Neural cell (in vitro differentiated cells): ENCODE data around the gene SPI1. TPM values are rescaled to one million over a fixed set of nuclear protein-coding genes. Genes with fewer than 3 reads are reported as not detected.

Source experiments
- H2AFZ ChIP-seq: fragments of 200-600, 300-800 bp; sonication (generic), shearing (Covaris generic); 2 replicates; pipeline ENCODE4 v1.6.0; 2014; ENCODE audit warnings: low read depth, mild to moderate bottlenecking, antibody characterized with exemption, low read length, moderate library complexity
- H3F3A ChIP-seq: fragments of 200-600 bp; shearing (Covaris generic); 2 replicates; pipeline ENCODE4 v1.6.1; 2016; ENCODE audit warnings: mild to moderate bottlenecking, moderate library complexity, mixed read lengths, antibody characterized with exemption, low read length; ENCODE audit not compliant: insufficient read depth, poor library complexity, severe bottlenecking
- H3K27ac ChIP-seq: fragments of 200-600, 300-800 bp; sonication (generic), shearing (Covaris generic); 2 replicates; pipeline ENCODE4 v1.5.1; 2014; ENCODE audit warnings: mild to moderate bottlenecking, low read length, moderate library complexity
- H3K27me3 ChIP-seq: fragments of 300-800, 200-600 bp; sonication (generic), shearing (Covaris generic); 2 replicates; pipeline ENCODE4 v1.6.0; 2014; ENCODE audit warnings: mild to moderate bottlenecking, low read depth, low read length, moderate library complexity; ENCODE audit not compliant: insufficient read depth
- H3K36me3 ChIP-seq: fragments of 300-800, 200-600 bp; sonication (generic), shearing (Covaris generic); 2 replicates; pipeline ENCODE4 v1.5.1; 2014; ENCODE audit warnings: mild to moderate bottlenecking, antibody characterized with exemption, low read length, moderate library complexity; ENCODE audit not compliant: insufficient read depth
- H3K4me2 ChIP-seq: fragments of 300-800, 200-600 bp; sonication (generic), shearing (Covaris generic); 2 replicates; pipeline ENCODE4 v1.6.0; 2014; ENCODE audit warnings: mild to moderate bottlenecking, low read length
- H3K4me3 ChIP-seq: fragments of 300-800, 200-600 bp; sonication (generic), shearing (Covaris generic); 2 replicates; pipeline ENCODE4 v1.5.1; 2014; ENCODE audit warnings: mild to moderate bottlenecking, low read length, moderate library complexity
- H3K79me2 ChIP-seq: fragments of 200-600 bp; shearing (Covaris generic); replicated peaks from 2 replicates; pipeline ENCODE4 v1.6.0; 2014; ENCODE audit warnings: mild to moderate bottlenecking, low read length, moderate library complexity; ENCODE audit not compliant: insufficient read depth
- H3K9ac ChIP-seq: fragments of 300-800, 200-600 bp; sonication (generic), shearing (Covaris generic); 2 replicates; pipeline ENCODE4 v1.6.1; 2016; ENCODE audit warnings: mild to moderate bottlenecking, low read length, mixed read lengths
- H3K9me2 ChIP-seq: fragments of 200-600 bp; shearing (Covaris generic); 2 replicates; pipeline ENCODE4 v1.6.1; 2016; ENCODE audit warnings: mild to moderate bottlenecking, low read length, mixed read lengths; ENCODE audit not compliant: insufficient read depth
- H3K9me3 ChIP-seq: fragments of 200-600, 300-800 bp; sonication (generic), shearing (Covaris generic); 2 replicates; pipeline ENCODE4 v1.6.1; 2016; ENCODE audit warnings: mild to moderate bottlenecking, mixed run types, low read length, moderate library complexity, mixed read lengths
- H4K20me1 ChIP-seq: fragments of 200-600 bp; shearing (Covaris generic); 2 replicates; pipeline ENCODE4 v1.6.1; 2016; ENCODE audit warnings: mild to moderate bottlenecking, mixed run types; ENCODE audit not compliant: insufficient read depth
- EP300 ChIP-seq: fragments of 450-650 bp; conservative IDR thresholded peaks from 2 replicates; pipeline ENCODE4 v1.6.1; 2014; ENCODE audit warnings: antibody characterized with exemption, mild to moderate bottlenecking, moderate library complexity; ENCODE audit not compliant: poor library complexity, severe bottlenecking
- EZH2 ChIP-seq: fragments of 200-600, 300-800 bp; shearing (Covaris generic), sonication (generic); IDR thresholded peaks from 2 replicates; pipeline ENCODE4 v1.6.1; 2014; ENCODE audit warnings: antibody characterized with exemption, low read length, borderline replicate concordance, mild to moderate bottlenecking; ENCODE audit not compliant: insufficient read depth, poor library complexity, severe bottlenecking
- MXI1 ChIP-seq: fragments of 450-650 bp; conservative IDR thresholded peaks from 2 replicates; pipeline ENCODE4 v1.6.1; 2014; ENCODE audit warnings: antibody characterized with exemption, mild to moderate bottlenecking; ENCODE audit not compliant: poor library complexity, severe bottlenecking
- POLR2AphosphoS5 ChIP-seq: IDR thresholded peaks from 2 replicates; pipeline ENCODE4 v1.6.1; 2012
- RAD21 ChIP-seq: fragments of 450-650 bp; conservative IDR thresholded peaks from 2 replicates; pipeline ENCODE4 v1.6.1; 2014; ENCODE audit warnings: antibody characterized with exemption, mild to moderate bottlenecking, moderate library complexity
- SMC3 ChIP-seq: fragments of 450-650 bp; conservative IDR thresholded peaks from 2 replicates; pipeline ENCODE4 v1.6.1; 2014; ENCODE audit warnings: antibody characterized with exemption, mild to moderate bottlenecking, moderate library complexity; ENCODE audit not compliant: poor library complexity
- TAF1 ChIP-seq: IDR thresholded peaks from 2 replicates; pipeline ENCODE4 v1.6.1; 2012; ENCODE audit warnings: low read depth
- polyA plus RNA-seq: library from polyadenylated mRNA; depleted of rRNA; stranded (reverse); fragments of >200 nt; gene quantifications from 2 replicates; pipeline ENCODE4 v1.2.3, GENCODE V29; 2014
- TF ChIP-seq, protein P1 (sequence below): fragments of 450-650 bp; IDR thresholded peaks from 2 replicates; pipeline ENCODE4 v1.5.1; 2014; ENCODE audit warnings: antibody characterized with exemption, mild to moderate bottlenecking, moderate library complexity; ENCODE audit not compliant: poor library complexity, severe bottlenecking
- TF ChIP-seq, protein P2 (sequence below): IDR thresholded peaks from 2 replicates; pipeline ENCODE4 v1.6.1; 2012; ENCODE audit warnings: borderline replicate concordance

SPI1 gene
- polyA plus RNA-seq, 1 donor from 2014 or later, result not detected

DNA sequence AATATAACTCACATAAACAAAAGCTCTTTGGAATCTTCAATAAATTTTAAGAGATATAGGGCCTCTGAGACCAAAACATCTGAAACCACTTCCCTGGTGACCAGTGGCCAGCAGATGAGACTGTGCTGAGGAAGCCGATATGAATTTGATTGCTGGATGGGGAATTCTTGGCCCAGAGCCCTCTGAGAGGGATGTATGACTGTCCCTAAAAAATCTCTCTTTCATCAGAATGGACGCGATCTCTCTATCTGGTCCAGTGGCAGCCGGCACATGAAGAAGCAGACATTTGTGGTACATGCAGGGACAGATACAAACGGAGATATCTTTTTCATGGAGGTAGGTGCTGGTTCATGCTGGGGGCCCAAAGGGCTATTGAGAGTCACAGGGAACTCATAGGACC is 63.4 kb downstream of the SPI1 start:
- H2AFZ ChIP-seq, result no peak overlapping the region
- no peaks in the 10 kb centered on the region for H3K27me3 ChIP-seq
- H4K20me1 ChIP-seq, result no peaks in the 10 kb centered on the region
- TF ChIP-seq SMC3 (no peak), EZH2 (no peak), POLR2AphosphoS5 (no peak)
- TF ChIP-seq, protein P1, sequence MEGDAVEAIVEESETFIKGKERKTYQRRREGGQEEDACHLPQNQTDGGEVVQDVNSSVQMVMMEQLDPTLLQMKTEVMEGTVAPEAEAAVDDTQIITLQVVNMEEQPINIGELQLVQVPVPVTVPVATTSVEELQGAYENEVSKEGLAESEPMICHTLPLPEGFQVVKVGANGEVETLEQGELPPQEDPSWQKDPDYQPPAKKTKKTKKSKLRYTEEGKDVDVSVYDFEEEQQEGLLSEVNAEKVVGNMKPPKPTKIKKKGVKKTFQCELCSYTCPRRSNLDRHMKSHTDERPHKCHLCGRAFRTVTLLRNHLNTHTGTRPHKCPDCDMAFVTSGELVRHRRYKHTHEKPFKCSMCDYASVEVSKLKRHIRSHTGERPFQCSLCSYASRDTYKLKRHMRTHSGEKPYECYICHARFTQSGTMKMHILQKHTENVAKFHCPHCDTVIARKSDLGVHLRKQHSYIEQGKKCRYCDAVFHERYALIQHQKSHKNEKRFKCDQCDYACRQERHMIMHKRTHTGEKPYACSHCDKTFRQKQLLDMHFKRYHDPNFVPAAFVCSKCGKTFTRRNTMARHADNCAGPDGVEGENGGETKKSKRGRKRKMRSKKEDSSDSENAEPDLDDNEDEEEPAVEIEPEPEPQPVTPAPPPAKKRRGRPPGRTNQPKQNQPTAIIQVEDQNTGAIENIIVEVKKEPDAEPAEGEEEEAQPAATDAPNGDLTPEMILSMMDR, result no peak
- no peak overlapping the region for H3K4me3 ChIP-seq
- no peak overlapping the region for H3K9ac ChIP-seq
- H3K4me2 ChIP-seq, result no peak overlapping the region
- H3F3A ChIP-seq, result no peaks in the 10 kb centered on the region
- H3K9me3 ChIP-seq, result no peaks in the 10 kb centered on the region
- no peak overlapping the region for H3K27ac ChIP-seq
- no peaks in the 10 kb centered on the region for H3K9me2 ChIP-seq
- H3K36me3 ChIP-seq, result no peaks in the 10 kb centered on the region
- no peaks in the 10 kb centered on the region for H3K79me2 ChIP-seq

DNA sequence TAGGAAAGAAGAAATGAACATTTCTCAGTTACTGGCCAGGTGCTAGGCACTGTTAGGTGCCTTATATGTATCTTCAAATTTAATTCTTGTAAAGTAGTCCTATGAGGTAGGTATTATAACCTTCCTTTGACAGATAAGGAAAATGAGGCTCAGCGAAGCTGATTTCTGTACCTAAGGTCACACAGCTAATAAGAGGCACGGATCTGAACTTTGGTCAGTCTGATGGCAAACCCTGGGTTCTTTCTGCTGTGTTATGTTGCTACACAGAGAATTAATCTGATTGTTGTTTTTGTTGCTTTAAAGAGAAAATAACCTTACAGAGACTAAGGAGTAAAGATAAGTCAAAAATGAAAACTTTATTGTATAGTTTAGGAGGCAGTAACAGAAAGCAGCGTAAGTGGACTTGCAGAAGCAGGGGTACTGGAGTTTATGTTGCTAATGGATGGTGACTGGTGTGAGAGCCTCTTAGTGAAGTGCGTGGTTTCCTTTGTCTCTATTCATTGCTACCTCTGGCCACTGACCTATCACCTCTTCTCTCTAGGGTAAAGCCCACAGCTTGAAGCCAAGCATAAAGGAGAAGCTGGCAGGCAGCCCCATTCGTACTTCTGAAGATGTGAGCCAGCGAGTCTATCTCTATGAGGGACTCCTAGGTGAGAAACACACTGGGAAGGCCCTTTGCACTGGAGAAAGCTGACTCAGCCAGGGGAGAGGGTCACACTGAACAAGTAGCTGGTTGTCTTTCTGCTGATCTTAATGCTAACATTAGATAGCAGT is 70.1 kb downstream of the SPI1 start:
- no peaks in the 10 kb centered on the region for H3K79me2 ChIP-seq
- H4K20me1 ChIP-seq, result no peaks in the 10 kb centered on the region
- H3K9me2 ChIP-seq, result no peaks in the 10 kb centered on the region
- H3F3A ChIP-seq, result no peaks in the 10 kb centered on the region
- no peaks in the 10 kb centered on the region for H3K27me3 ChIP-seq
- H3K9ac ChIP-seq, result no peak overlapping the region
- H3K9me3 ChIP-seq, result no peaks in the 10 kb centered on the region
- H2AFZ ChIP-seq, result no peak overlapping the region
- no peak for TF ChIP-seq EZH2
- no peak for TF ChIP-seq EP300
- no peak for TF ChIP-seq SMC3
- TF ChIP-seq, protein P2, sequence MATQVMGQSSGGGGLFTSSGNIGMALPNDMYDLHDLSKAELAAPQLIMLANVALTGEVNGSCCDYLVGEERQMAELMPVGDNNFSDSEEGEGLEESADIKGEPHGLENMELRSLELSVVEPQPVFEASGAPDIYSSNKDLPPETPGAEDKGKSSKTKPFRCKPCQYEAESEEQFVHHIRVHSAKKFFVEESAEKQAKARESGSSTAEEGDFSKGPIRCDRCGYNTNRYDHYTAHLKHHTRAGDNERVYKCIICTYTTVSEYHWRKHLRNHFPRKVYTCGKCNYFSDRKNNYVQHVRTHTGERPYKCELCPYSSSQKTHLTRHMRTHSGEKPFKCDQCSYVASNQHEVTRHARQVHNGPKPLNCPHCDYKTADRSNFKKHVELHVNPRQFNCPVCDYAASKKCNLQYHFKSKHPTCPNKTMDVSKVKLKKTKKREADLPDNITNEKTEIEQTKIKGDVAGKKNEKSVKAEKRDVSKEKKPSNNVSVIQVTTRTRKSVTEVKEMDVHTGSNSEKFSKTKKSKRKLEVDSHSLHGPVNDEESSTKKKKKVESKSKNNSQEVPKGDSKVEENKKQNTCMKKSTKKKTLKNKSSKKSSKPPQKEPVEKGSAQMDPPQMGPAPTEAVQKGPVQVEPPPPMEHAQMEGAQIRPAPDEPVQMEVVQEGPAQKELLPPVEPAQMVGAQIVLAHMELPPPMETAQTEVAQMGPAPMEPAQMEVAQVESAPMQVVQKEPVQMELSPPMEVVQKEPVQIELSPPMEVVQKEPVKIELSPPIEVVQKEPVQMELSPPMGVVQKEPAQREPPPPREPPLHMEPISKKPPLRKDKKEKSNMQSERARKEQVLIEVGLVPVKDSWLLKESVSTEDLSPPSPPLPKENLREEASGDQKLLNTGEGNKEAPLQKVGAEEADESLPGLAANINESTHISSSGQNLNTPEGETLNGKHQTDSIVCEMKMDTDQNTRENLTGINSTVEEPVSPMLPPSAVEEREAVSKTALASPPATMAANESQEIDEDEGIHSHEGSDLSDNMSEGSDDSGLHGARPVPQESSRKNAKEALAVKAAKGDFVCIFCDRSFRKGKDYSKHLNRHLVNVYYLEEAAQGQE, result no peak
- TF ChIP-seq MXI1, result no peak
- TF ChIP-seq POLR2AphosphoS5, result no peak
- TF ChIP-seq, protein P1, result no peak
- TF ChIP-seq TAF1, result no peak
- no peak for TF ChIP-seq RAD21
- no peak overlapping the region for H3K27ac ChIP-seq
- no peak overlapping the region for H3K4me3 ChIP-seq
- H3K36me3 ChIP-seq, result peaks cover 7% of the 10 kb centered on the region
- H3K4me2 ChIP-seq, result no peak overlapping the region
